SJCRH30 (cell line): ENCODE measurements around the gene TPRA1. TPM values are rescaled to one million over a fixed set of nuclear protein-coding genes. Genes with fewer than 3 reads are reported as not detected.

ENCODE experiments used
- DNase-seq, 2 experiments: peaks; one replicate each; pipeline ENCODE4 v3.0.0-alpha.2; 2015 to 2020
- H3K27ac ChIP-seq: fragments of 250-450 bp; sonication (Bioruptor Pico); 2 replicates; pipeline ENCODE4 v1.5.1; 2020; ENCODE audit warnings: mild to moderate bottlenecking, moderate library complexity
- H3K27me3 ChIP-seq: fragments of 250-450 bp; sonication (Bioruptor Pico); 2 replicates; pipeline ENCODE4 v1.5.1; 2020; ENCODE audit warnings: mild to moderate bottlenecking, moderate library complexity
- H3K36me3 ChIP-seq: fragments of 250-450 bp; sonication (Bioruptor Pico); 2 replicates; pipeline ENCODE4 v1.5.1; 2020; ENCODE audit warnings: mild to moderate bottlenecking, moderate library complexity
- H3K4me1 ChIP-seq: fragments of 250-450 bp; sonication (Bioruptor Pico); 2 replicates; pipeline ENCODE4 v1.5.1; 2020; ENCODE audit warnings: mild to moderate bottlenecking, moderate library complexity
- H3K4me3 ChIP-seq: fragments of 250-450 bp; sonication (Bioruptor Pico); 2 replicates; pipeline ENCODE4 v1.5.1; 2020; ENCODE audit warnings: mild to moderate bottlenecking, moderate library complexity
- H3K9me3 ChIP-seq: fragments of 250-450 bp; sonication (Bioruptor Pico); replicated peaks from 2 replicates; pipeline ENCODE4 v1.5.1; 2020; ENCODE audit warnings: mild to moderate bottlenecking, moderate library complexity
- total RNA-seq: library from RNA; depleted of rRNA; stranded (reverse); fragments of >200 nt; shearing (Covaris generic); gene quantifications from 2 replicates; pipeline ENCODE4 v1.2.3, GENCODE V29; 2014

TPRA1 gene
- total RNA-seq, 1 experiment from 2014 or later: 24.4 TPM

- Histone ChIP-seq H3K9me3 (no peaks in the 10 kb centered on the region), H3K4me1 (no peaks in the 10 kb centered on the region), H3K27ac (no peak overlapping the region), H3K4me3 (no peak overlapping the region), H3K36me3 (peaks cover 9% of the 10 kb centered on the region), H3K27me3 (no peaks in the 10 kb centered on the region)
- DNase-seq: no peak
These were observed 21.4 kb downstream of the TPRA1 start for GRCh38 chr3:127569160-127569559.

GRCh38 chr3:127568586-127568985, 21.9 kb downstream of the TPRA1 start:
- Histone ChIP-seq H3K36me3 (peaks cover 3% of the 10 kb centered on the region), H3K4me3 (no peak overlapping the region)

GRCh38 chr3:127566833-127567232, 23.7 kb downstream of the TPRA1 start:
- no peaks in the 10 kb centered on the region for H3K4me1 ChIP-seq
- no peaks in the 10 kb centered on the region for H3K36me3 ChIP-seq
- no peaks in the 10 kb centered on the region for H3K27me3 ChIP-seq
- H3K9me3 ChIP-seq: no peaks in the 10 kb centered on the region
- no peak overlapping the region for H3K4me3 ChIP-seq
- H3K27ac ChIP-seq: no peak overlapping the region
- no peak for DNase-seq

More at GRCh38 chr3:127568586-127568985, 21.9 kb downstream of the TPRA1 start:
- Histone ChIP-seq H3K4me1 (no peaks in the 10 kb centered on the region), H3K27me3 (no peaks in the 10 kb centered on the region), H3K27ac (no peak overlapping the region), H3K9me3 (no peaks in the 10 kb centered on the region)
- no peak for DNase-seq

GRCh38 chr3:127565711-127566110, 24.8 kb downstream of the TPRA1 start:
- DNase-seq: no peak
- Histone ChIP-seq H3K9me3 (no peaks in the 10 kb centered on the region), H3K4me3 (no peak overlapping the region), H3K27me3 (no peaks in the 10 kb centered on the region), H3K4me1 (no peaks in the 10 kb centered on the region), H3K36me3 (no peaks in the 10 kb centered on the region), H3K27ac (no peak overlapping the region)

GRCh38 chr3:127560051-127560787, 30.3 kb downstream of the TPRA1 start:
- Histone ChIP-seq H3K4me1 (no peaks in the 10 kb centered on the region), H3K4me3 (no peak overlapping the region), H3K36me3 (no peaks in the 10 kb centered on the region), H3K9me3 (peaks cover 6% of the 10 kb centered on the region; the same call in 1 of the 2 replicates), H3K27ac (no peak overlapping the region), H3K27me3 (no peaks in the 10 kb centered on the region)
- peak in 1 of 2 experiments; percentile 31 for DNase-seq

DNA sequence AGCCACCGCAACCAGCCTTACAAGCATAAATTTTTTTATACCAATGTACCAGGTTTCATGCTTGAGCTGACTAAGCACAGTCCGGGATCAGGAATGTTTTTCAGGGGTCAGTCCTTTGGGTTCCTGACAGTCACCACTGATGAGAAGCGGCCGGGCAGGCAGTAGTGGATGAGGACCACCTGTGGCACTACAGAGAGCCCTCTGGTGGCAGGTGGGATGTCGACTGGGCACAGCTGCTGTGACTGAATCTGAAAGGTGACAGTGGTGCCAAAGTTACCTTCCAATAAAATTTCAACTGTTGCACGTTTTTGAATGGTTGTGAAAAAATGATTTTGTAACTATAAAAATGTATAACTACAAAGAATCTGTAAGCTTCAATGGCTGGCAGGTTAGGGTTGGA, 34.0 kb downstream of the TPRA1 start:
- Histone ChIP-seq H3K36me3 (no peaks in the 10 kb centered on the region), H3K27me3 (no peaks in the 10 kb centered on the region), H3K4me3 (no peak overlapping the region), H3K9me3 (peaks cover 6% of the 10 kb centered on the region; the same call in 1 of the 2 replicates), H3K27ac (no peak overlapping the region), H3K4me1 (no peaks in the 10 kb centered on the region)
- no peak for DNase-seq

- H3K4me3 ChIP-seq: no peak overlapping the region
- H3K36me3 ChIP-seq: no peaks in the 10 kb centered on the region
- no peak overlapping the region for H3K27ac ChIP-seq
- H3K9me3 ChIP-seq: peaks cover 5% of the 10 kb centered on the region; the same call in 1 of the 2 replicates
- DNase-seq: no peak
- H3K27me3 ChIP-seq: no peaks in the 10 kb centered on the region; the same call in 1 of the 2 replicates
- no peaks in the 10 kb centered on the region for H3K4me1 ChIP-seq
These were observed 35.4 kb downstream of the TPRA1 start for GRCh38 chr3:127555108-127555507.

GRCh38 chr3:127552038-127552437, 38.5 kb downstream of the TPRA1 start:
- Histone ChIP-seq H3K4me3 (no peak overlapping the region), H3K4me1 (no peaks in the 10 kb centered on the region), H3K27me3 (no peaks in the 10 kb centered on the region; the same call in 1 of the 2 replicates), H3K36me3 (no peaks in the 10 kb centered on the region), H3K27ac (no peak overlapping the region), H3K9me3 (no peaks in the 10 kb centered on the region)
- DNase-seq: no peak

DNA sequence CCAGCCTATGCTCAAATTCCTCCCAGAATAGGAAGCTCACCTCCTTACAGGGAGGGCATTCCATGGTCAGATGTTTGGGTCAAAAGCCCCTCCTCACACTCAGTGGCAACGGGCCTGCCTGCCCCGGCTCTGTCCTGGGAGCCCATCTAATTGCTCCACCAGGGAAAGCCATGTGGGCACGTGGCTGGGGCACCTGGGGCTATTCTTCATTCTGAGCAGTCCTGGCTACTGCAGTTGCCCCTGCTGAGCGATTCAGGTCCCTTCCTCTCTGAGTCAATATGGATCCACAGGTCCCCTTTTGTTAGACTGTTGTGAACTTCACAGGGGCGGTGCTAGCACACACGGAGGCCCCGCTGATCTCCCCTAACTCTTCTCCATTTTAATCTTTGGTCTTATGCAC, 39.4 kb downstream of the TPRA1 start:
- H3K4me1 ChIP-seq: no peaks in the 10 kb centered on the region
- no peak overlapping the region for H3K4me3 ChIP-seq
- no peaks in the 10 kb centered on the region; the same call in 1 of the 2 replicates for H3K27me3 ChIP-seq
- no peaks in the 10 kb centered on the region for H3K9me3 ChIP-seq
- H3K27ac ChIP-seq: no peak overlapping the region
- no peaks in the 10 kb centered on the region for H3K36me3 ChIP-seq
- no peak for DNase-seq

DNA sequence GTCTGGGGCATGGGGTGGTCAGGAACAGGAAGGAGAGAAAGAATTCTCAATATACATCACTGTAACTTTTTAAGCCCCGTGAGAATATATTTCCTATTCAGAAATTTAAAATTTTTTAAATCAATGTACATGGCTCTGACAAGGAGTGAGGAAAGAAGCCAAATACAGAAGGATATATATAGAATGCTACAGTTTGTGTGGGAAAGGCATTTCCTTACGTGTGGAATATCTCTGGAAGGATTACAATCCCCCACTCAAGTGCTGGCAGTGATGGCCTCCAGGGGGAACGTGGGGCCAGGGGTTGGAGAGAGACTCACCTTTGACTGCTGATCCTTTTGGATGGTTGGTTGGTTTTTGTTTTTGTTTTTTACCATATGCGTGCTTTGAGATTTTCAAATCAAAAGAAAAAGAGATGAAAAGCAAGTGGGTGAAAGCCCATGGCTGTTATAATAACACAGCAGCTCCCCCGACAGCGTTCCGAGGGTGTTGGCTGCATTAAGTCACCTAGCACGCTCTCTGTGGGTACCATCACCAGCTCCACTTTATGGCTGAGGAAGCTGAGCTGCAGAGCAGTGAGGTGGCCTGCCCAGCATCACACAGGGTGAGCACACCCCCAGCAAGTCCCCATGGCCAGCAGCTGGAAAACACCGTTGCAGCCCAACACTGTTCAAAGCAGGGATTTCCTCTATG, 39.9 kb downstream of the TPRA1 start:
- H3K27ac ChIP-seq: no peak overlapping the region
- no peak for DNase-seq
- no peaks in the 10 kb centered on the region for H3K9me3 ChIP-seq
- H3K27me3 ChIP-seq: no peaks in the 10 kb centered on the region; the same call in 1 of the 2 replicates
- no peaks in the 10 kb centered on the region for H3K4me1 ChIP-seq
- no peaks in the 10 kb centered on the region for H3K36me3 ChIP-seq
- H3K4me3 ChIP-seq: no peak overlapping the region

DNA sequence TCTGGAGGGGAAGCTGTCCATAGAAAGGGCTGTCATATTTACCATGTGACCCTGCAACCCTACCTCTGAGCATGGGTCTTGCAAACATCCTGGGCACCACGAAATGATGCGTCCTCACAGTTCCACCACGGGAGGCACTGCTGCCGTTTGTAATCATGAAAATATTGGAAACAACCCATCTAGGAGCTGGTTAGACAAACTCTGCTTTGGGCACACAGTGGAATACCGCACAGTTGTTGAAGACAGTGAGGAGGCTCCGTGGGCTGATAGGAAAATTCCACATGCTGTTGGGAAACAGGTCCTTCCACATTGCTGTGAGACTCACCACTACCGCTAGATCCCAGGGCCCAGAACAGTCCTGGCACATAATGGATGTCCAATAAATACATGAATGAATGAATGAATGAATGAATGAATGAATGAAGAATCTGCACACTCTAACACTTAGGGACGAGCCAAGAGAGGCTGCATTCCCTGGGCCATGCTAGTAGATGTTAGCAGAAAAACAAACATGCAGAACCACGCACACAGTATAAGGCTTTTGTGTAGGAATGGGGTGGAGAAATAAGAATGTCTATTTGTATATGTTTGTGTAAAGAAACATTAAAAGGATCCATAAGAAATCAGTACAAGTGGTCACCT, 40.6 kb downstream of the TPRA1 start:
- Histone ChIP-seq H3K27ac (no peak overlapping the region), H3K4me3 (no peak overlapping the region), H3K27me3 (no peaks in the 10 kb centered on the region; the same call in 1 of the 2 replicates), H3K4me1 (no peaks in the 10 kb centered on the region), H3K36me3 (no peaks in the 10 kb centered on the region), H3K9me3 (no peaks in the 10 kb centered on the region)
- DNase-seq: no peak

DNA sequence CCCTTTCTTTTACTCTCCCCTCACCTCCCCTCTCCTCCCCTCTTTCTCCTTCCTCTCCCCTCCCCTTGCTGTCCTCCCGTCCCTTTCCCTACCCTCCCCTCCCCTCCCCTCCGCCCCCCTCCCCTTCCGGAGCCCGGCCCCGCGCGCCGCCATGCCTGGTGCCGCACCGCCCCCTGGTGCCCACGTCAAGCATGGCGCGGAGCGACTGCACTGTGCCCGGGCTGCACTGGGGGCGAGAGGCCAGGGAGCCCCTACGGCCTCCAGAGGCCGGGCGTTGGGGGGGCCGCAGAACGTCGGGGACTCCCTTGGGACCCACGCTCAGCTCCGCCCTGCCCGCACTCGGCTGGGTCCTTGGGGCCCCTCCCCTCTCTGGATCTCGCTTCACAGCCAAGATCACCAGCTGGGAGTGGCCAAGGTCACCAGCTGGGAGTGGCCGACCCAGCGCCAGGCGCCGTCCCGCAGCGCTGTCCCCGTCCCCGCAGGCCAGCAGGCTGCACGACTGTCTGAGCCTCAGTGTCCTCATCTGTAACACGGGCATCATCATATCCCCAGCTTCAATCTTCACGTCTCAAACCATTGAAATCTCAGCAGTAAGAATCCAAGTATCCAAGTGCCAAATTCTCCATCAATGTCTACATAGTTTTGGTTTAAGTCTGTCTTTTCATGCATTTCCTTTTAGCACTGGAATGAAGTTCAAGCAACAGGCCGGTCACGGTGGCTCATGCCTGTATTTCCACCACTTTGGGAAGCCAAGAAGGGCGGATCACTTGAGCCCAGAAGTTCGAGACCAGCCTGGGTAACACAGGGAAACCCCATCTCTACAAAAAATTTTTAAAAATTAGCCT, 42.5 kb downstream of the TPRA1 start:
- H3K9me3 ChIP-seq: no peaks in the 10 kb centered on the region
- H3K36me3 ChIP-seq: no peaks in the 10 kb centered on the region
- H3K27ac ChIP-seq: no peak overlapping the region
- H3K4me3 ChIP-seq: peak overlapping the region; percentile 52
- DNase-seq: peak; percentile 77 to 79
- no peaks in the 10 kb centered on the region for H3K4me1 ChIP-seq
- no peaks in the 10 kb centered on the region; the same call in 1 of the 2 replicates for H3K27me3 ChIP-seq

- no peaks in the 10 kb centered on the region for H3K36me3 ChIP-seq
- H3K27me3 ChIP-seq: no peaks in the 10 kb centered on the region; the same call in 1 of the 2 replicates
- no peaks in the 10 kb centered on the region for H3K9me3 ChIP-seq
- no peak overlapping the region for H3K27ac ChIP-seq
- H3K4me3 ChIP-seq: peak overlapping the region; percentile 38
- H3K4me1 ChIP-seq: no peaks in the 10 kb centered on the region
- DNase-seq: peak in 1 of 2 experiments; percentile 37
These were observed 43.4 kb downstream of the TPRA1 start for GRCh38 chr3:127546970-127547733.

- DNase-seq: no peak
- no peaks in the 10 kb centered on the region for H3K9me3 ChIP-seq
- no peak overlapping the region for H3K27ac ChIP-seq
These were observed 44.0 kb downstream of the TPRA1 start for GRCh38 chr3:127546554-127546953.

More at GRCh38 chr3:127546554-127546953, 44.0 kb downstream of the TPRA1 start:
- Histone ChIP-seq H3K4me1 (no peaks in the 10 kb centered on the region), H3K27me3 (no peaks in the 10 kb centered on the region; the same call in 1 of the 2 replicates), H3K4me3 (no peak overlapping the region), H3K36me3 (no peaks in the 10 kb centered on the region)
